ENCODE measurements around the gene NODAL.

GRCh38 chr10:70391654-70392053, 49.8 kb downstream of the NODAL start:
- TF ChIP-seq CTCF (IDR thresholded peaks at IDR 0.05; ENCODE audit: low read length) (no peak), EZH2 (optimal IDR thresholded peaks at IDR 0.05; ENCODE audit: low read depth, low read length) (no peak), EZH2phosphoT487 (IDR thresholded peaks at IDR 0.05; ENCODE audit: low read length) (no peak)

All from MM.1S (cell line).